ENCODE measurements around the gene SNX24. TPM values are rescaled to one million over a fixed set of nuclear protein-coding genes. Genes with fewer than 3 reads are reported as not detected.

Gene SNX24
- total and polyA plus RNA-seq, 9 of the 15 experiments (the other 6 are each of a cell fraction or from before 2014, with no cell fraction given), result 5.3 to 10.1 (median 7.9) TPM

DNA sequence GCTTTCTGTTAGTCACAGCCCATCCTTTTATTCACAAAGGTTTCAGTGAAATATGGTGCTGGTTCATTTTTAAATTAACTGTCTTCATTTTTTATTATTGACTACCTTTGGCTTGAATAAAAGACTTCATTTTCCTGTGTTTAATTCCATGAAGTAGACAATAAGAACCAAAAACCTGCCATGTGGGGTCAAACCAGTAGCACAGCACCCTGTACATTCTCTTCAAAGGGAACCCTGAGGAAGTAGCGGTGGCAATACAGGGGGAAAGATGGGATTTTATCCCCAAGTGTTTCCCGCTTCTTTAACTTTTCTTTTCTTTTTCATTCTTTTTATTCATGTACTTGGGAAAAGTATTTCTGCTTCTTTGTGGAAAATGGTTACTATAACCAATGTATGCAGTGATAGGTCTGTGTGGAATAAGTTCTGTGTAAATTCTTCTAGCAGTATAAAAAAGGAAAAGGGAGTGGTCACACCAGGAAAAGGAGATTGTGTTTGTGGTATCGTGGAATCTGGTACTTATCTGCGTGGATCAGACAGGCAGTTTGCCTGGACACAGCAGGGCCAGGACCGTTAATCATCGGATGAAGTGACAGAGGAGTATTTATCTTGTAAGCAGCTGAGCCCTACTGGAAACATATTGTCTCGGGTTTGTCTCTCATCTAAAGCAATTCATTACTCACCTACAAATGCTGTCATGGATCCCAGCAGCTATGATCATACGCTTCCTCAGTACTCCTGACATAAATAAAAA is 96.9 kb downstream of the SNX24 start (continued):
- TF ChIP-seq, protein P1, sequence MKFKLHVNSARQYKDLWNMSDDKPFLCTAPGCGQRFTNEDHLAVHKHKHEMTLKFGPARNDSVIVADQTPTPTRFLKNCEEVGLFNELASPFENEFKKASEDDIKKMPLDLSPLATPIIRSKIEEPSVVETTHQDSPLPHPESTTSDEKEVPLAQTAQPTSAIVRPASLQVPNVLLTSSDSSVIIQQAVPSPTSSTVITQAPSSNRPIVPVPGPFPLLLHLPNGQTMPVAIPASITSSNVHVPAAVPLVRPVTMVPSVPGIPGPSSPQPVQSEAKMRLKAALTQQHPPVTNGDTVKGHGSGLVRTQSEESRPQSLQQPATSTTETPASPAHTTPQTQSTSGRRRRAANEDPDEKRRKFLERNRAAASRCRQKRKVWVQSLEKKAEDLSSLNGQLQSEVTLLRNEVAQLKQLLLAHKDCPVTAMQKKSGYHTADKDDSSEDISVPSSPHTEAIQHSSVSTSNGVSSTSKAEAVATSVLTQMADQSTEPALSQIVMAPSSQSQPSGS (CRISPR knock-in tag; IDR thresholded peaks at IDR 0.05), result no peak
- TF ChIP-seq, protein P2, sequence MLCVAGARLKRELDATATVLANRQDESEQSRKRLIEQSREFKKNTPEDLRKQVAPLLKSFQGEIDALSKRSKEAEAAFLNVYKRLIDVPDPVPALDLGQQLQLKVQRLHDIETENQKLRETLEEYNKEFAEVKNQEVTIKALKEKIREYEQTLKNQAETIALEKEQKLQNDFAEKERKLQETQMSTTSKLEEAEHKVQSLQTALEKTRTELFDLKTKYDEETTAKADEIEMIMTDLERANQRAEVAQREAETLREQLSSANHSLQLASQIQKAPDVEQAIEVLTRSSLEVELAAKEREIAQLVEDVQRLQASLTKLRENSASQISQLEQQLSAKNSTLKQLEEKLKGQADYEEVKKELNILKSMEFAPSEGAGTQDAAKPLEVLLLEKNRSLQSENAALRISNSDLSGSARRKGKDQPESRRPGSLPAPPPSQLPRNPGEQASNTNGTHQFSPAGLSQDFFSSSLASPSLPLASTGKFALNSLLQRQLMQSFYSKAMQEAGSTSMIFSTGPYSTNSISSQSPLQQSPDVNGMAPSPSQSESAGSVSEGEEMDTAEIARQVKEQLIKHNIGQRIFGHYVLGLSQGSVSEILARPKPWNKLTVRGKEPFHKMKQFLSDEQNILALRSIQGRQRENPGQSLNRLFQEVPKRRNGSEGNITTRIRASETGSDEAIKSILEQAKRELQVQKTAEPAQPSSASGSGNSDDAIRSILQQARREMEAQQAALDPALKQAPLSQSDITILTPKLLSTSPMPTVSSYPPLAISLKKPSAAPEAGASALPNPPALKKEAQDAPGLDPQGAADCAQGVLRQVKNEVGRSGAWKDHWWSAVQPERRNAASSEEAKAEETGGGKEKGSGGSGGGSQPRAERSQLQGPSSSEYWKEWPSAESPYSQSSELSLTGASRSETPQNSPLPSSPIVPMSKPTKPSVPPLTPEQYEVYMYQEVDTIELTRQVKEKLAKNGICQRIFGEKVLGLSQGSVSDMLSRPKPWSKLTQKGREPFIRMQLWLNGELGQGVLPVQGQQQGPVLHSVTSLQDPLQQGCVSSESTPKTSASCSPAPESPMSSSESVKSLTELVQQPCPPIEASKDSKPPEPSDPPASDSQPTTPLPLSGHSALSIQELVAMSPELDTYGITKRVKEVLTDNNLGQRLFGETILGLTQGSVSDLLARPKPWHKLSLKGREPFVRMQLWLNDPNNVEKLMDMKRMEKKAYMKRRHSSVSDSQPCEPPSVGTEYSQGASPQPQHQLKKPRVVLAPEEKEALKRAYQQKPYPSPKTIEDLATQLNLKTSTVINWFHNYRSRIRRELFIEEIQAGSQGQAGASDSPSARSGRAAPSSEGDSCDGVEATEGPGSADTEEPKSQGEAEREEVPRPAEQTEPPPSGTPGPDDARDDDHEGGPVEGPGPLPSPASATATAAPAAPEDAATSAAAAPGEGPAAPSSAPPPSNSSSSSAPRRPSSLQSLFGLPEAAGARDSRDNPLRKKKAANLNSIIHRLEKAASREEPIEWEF (CRISPR knock-in tag; IDR thresholded peaks at IDR 0.05), result no peak
- no peak for TF ChIP-seq KLF1 (tag; IDR thresholded peaks at IDR 0.05)
- TF ChIP-seq, protein P3, sequence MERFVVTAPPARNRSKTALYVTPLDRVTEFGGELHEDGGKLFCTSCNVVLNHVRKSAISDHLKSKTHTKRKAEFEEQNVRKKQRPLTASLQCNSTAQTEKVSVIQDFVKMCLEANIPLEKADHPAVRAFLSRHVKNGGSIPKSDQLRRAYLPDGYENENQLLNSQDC (CRISPR knock-in tag; IDR thresholded peaks at IDR 0.05), result no peak
- TF ChIP-seq POLR3G (IDR thresholded peaks at IDR 0.05; ENCODE audit: extremely low read depth, insufficient read length, insufficient replicate concordance), result no peak
- TF ChIP-seq, protein P4, sequence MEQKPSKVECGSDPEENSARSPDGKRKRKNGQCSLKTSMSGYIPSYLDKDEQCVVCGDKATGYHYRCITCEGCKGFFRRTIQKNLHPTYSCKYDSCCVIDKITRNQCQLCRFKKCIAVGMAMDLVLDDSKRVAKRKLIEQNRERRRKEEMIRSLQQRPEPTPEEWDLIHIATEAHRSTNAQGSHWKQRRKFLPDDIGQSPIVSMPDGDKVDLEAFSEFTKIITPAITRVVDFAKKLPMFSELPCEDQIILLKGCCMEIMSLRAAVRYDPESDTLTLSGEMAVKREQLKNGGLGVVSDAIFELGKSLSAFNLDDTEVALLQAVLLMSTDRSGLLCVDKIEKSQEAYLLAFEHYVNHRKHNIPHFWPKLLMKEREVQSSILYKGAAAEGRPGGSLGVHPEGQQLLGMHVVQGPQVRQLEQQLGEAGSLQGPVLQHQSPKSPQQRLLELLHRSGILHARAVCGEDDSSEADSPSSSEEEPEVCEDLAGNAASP (IDR thresholded peaks at IDR 0.05), result no peak
- no peak for TF ChIP-seq BCOR (IDR thresholded peaks at IDR 0.05)
- no peak for TF ChIP-seq CHD4 (IDR thresholded peaks at IDR 0.05; ENCODE audit: insufficient read depth, insufficient replicate concordance, low read depth, low read length, poor library complexity, severe bottlenecking)
- TF ChIP-seq BRCA1 (IDR thresholded peaks at IDR 0.05), result no peak
- no peak for TF ChIP-seq BRCA1 (CRISPR knock-in tag; IDR thresholded peaks at IDR 0.05)
- TF ChIP-seq, protein P5, sequence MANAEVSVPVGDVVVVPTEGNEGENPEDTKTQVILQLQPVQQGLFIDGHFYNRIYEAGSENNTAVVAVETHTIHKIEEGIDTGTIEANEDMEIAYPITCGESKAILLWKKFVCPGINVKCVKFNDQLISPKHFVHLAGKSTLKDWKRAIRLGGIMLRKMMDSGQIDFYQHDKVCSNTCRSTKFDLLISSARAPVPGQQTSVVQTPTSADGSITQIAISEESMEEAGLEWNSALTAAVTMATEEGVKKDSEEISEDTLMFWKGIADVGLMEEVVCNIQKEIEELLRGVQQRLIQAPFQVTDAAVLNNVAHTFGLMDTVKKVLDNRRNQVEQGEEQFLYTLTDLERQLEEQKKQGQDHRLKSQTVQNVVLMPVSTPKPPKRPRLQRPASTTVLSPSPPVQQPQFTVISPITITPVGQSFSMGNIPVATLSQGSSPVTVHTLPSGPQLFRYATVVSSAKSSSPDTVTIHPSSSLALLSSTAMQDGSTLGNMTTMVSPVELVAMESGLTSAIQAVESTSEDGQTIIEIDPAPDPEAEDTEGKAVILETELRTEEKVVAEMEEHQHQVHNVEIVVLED (CRISPR knock-in tag; IDR thresholded peaks at IDR 0.05), result no peak
- TF ChIP-seq, protein P6, sequence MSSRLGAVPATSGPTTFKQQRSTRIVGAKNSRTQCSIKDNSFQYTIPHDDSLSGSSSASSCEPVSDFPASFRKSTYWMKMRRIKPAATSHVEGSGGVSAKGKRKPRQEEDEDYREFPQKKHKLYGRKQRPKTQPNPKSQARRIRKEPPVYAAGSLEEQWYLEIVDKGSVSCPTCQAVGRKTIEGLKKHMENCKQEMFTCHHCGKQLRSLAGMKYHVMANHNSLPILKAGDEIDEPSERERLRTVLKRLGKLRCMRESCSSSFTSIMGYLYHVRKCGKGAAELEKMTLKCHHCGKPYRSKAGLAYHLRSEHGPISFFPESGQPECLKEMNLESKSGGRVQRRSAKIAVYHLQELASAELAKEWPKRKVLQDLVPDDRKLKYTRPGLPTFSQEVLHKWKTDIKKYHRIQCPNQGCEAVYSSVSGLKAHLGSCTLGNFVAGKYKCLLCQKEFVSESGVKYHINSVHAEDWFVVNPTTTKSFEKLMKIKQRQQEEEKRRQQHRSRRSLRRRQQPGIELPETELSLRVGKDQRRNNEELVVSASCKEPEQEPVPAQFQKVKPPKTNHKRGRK (tag; IDR thresholded peaks at IDR 0.05), result no peak
- TF ChIP-seq, protein P7, sequence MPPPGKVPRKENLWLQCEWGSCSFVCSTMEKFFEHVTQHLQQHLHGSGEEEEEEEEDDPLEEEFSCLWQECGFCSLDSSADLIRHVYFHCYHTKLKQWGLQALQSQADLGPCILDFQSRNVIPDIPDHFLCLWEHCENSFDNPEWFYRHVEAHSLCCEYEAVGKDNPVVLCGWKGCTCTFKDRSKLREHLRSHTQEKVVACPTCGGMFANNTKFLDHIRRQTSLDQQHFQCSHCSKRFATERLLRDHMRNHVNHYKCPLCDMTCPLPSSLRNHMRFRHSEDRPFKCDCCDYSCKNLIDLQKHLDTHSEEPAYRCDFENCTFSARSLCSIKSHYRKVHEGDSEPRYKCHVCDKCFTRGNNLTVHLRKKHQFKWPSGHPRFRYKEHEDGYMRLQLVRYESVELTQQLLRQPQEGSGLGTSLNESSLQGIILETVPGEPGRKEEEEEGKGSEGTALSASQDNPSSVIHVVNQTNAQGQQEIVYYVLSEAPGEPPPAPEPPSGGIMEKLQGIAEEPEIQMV (tag; conservative IDR thresholded peaks at IDR 0.05; ENCODE audit: low read depth), result no peak
